Measurements from ENCODE around the gene ARID5B. TPM values are rescaled to one million over a fixed set of nuclear protein-coding genes. Genes with fewer than 3 reads are reported as not detected.

Gene ARID5B
- total and polyA plus RNA-seq, 2 donors (not counting 1 experiment from before 2014, with no cell fraction given), result 22.4 to 237 TPM

DNA sequence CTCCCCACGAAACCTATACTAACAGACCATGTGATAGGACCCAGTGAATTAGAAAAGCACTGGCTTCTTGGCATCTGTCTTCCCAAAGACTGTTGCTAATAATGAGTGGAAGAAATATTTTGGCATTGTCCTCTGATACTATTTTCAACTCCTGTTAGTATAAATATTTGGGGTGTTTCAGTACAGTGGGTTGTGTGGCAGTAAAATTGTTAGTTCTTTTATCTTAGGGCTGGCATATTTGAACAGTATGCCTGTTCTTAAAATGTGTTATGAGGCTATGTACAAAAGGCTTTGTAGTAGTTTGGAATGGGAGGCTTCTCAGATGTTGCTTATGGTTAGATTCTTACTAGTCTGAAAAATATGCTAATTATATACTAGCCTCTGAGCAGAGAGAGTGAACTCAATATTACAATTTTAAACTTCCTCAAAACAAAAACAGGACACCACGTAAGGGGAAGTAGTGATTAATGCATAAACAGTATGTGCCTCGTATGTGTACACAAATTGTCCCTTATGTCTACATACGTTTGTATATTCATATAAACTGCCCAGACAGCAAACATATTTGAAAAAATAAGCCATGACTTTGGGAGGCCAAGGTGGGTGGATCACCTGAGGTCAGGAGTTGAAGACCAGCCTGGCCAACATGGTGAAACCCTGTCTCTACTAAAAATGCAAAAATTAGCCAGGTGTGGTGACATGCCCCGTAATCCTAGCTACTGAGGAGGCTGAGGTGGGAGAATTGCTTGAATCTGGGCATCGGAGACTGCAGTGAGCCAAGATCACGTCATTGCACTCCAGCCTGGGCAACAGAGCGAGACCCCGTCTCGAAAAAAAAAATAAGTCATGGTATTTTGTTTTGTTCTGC lies 115.4 kb downstream of the ARID5B start:
- Mint-ChIP-seq H3K27me3 (no peaks in the 10 kb centered on the region), H3K4me1 (peaks cover 80% of the 10 kb centered on the region), H3K9me3 (ENCODE audit: insufficient read depth) (no peaks in the 10 kb centered on the region), H3K4me3 (peak overlapping the region; percentile 76), H3K27ac (peak overlapping the region; percentile 93)
- ChIA-PET CTCF (interaction anchor here (0.7 to 7.5 kb wide), 4 partner anchors 10 to 266 kb away, joined by 3 to 48 read pairs (median 10); partner anchors contain the start of gene ARID5B), POLR2A (interaction anchor here (0.6 to 5.8 kb wide), 7 partner anchors 24 to 117 kb away, joined by 3 to 34 read pairs (median 5); partner anchors contain the start of gene ARID5B)
- 18% methylated on average over 6 of the region's 10 CpGs for WGBS (ENCODE audit: insufficient coverage)
- DNase-seq (peak; percentile 88), ATAC-seq (ENCODE audit: low read depth) (peak; percentile 71)
- Histone ChIP-seq H3K9me3 (ENCODE audit: control extremely low read depth in 1 of 3, control insufficient read depth in 2 of 3, insufficient read depth in 1 of 3, low read length in 2 of 3) (no peaks in the 10 kb centered on the region), H4K20me1 (ENCODE audit: control insufficient read depth, insufficient read depth, low read length, poor library complexity, severe bottlenecking) (no peaks in the 10 kb centered on the region), H3K4me1 (ENCODE audit: control insufficient read depth in 2 of 2, insufficient read depth in 2 of 2, low read length in 2 of 2) (peaks cover 75 to 76% of the 10 kb centered on the region in 2 donors), H3K27ac (ENCODE audit: low read length in 2 of 2) (peak overlapping the region; percentile 94 to 98), H3K4me2 (replicated peaks; ENCODE audit: low read depth, low read length, poor library complexity, severe bottlenecking) (peak overlapping the region; percentile 66), H3K79me2 (ENCODE audit: control insufficient read depth, insufficient read depth, low read length) (peaks cover 96% of the 10 kb centered on the region), H3K36me3 (replicated peaks in 1 of 2; ENCODE audit: control extremely low read depth in 1 of 2, control insufficient read depth in 1 of 2, extremely low read depth in 1 of 2, insufficient read depth in 2 of 2, low read length in 1 of 2) (peaks cover 0 to 38% of the 10 kb centered on the region in 2 experiments), H3K4me3 (ENCODE audit: control extremely low read depth in 1 of 5, extremely low read depth in 1 of 5, insufficient read depth in 1 of 5, low read depth in 2 of 5, low read length in 4 of 5) (peak overlapping the region in 3 of 5 experiments; percentile 10 to 50 (median 11)), H2AFZ (ENCODE audit: insufficient read depth, low read depth, low read length, poor library complexity, severe bottlenecking) (peak overlapping the region; percentile 26), H3K9ac (ENCODE audit: low read length) (peak overlapping the region; percentile 64), H3K27me3 (replicated peaks in 1 of 4; ENCODE audit: control extremely low read depth in 1 of 4, control insufficient read depth in 3 of 4, insufficient read depth in 4 of 4, low read length in 3 of 4) (no peaks in the 10 kb centered on the region)
- TF ChIP-seq, protein P1, sequence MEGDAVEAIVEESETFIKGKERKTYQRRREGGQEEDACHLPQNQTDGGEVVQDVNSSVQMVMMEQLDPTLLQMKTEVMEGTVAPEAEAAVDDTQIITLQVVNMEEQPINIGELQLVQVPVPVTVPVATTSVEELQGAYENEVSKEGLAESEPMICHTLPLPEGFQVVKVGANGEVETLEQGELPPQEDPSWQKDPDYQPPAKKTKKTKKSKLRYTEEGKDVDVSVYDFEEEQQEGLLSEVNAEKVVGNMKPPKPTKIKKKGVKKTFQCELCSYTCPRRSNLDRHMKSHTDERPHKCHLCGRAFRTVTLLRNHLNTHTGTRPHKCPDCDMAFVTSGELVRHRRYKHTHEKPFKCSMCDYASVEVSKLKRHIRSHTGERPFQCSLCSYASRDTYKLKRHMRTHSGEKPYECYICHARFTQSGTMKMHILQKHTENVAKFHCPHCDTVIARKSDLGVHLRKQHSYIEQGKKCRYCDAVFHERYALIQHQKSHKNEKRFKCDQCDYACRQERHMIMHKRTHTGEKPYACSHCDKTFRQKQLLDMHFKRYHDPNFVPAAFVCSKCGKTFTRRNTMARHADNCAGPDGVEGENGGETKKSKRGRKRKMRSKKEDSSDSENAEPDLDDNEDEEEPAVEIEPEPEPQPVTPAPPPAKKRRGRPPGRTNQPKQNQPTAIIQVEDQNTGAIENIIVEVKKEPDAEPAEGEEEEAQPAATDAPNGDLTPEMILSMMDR (IDR thresholded peaks at IDR 0.05), result no peak
- no peak for TF ChIP-seq EZH2 (IDR thresholded peaks at IDR 0.05; ENCODE audit: borderline replicate concordance, insufficient read depth, low read depth, low read length, poor library complexity, severe bottlenecking)
- intact Hi-C loops (cut with micrococcal nuclease), result loop anchor here (1.0 to 2.0 kb wide), 5 partner anchors 13 to 117 kb away; no protein-coding TSS in a partner anchor

Measured in B cell (primary cell).